ENCODE results near the gene TMEM143. TPM values are rescaled to one million over a fixed set of nuclear protein-coding genes. Genes with fewer than 3 reads are reported as not detected.

TMEM143 gene
- total RNA-seq, 2 experiments from 2014 or later, result 24.8 to 26.1 TPM

- ATAC-seq (ENCODE audit: low read depth) (no peak), DNase-seq (no peak)
- no peaks in the 10 kb centered on the region for H3K9me3 Mint-ChIP-seq
- H3K4me1 Mint-ChIP-seq, result no peaks in the 10 kb centered on the region
- no peaks in the 10 kb centered on the region for H3K36me3 Mint-ChIP-seq
- H3K4me3 Mint-ChIP-seq, result no peak overlapping the region
- no peak overlapping the region for H3K27ac Mint-ChIP-seq
- no peaks in the 10 kb centered on the region for H3K27me3 Mint-ChIP-seq
- POLR2A ChIA-PET, result no interaction called here
These were observed 21.4 kb downstream of the TMEM143 start for GRCh38 chr19:48342414-48342738.

- Mint-ChIP-seq H3K4me1 (no peaks in the 10 kb centered on the region), H3K4me3 (no peak overlapping the region)
- POLR2A ChIA-PET, result interaction anchor here (0.6 kb wide), 1 partner anchor 26 kb away, joined by 3 read pairs; no protein-coding TSS in a partner anchor
These were observed 22.0 kb downstream of the TMEM143 start for GRCh38 chr19:48341515-48342413.

GRCh38 chr19:48340995-48341394, 22.7 kb downstream of the TMEM143 start:
- H3K36me3 Mint-ChIP-seq, result no peaks in the 10 kb centered on the region
- H3K27ac Mint-ChIP-seq, result no peak overlapping the region
- no peak overlapping the region for H3K4me3 Mint-ChIP-seq
- H3K4me1 Mint-ChIP-seq, result no peaks in the 10 kb centered on the region
- no peaks in the 10 kb centered on the region for H3K9me3 Mint-ChIP-seq
- ATAC-seq (ENCODE audit: low read depth) (no peak), DNase-seq (no peak)
- POLR2A ChIA-PET, result interaction anchor here (0.6 kb wide), 1 partner anchor 25 kb away, joined by 3 read pairs; no protein-coding TSS in a partner anchor
- H3K27me3 Mint-ChIP-seq, result no peaks in the 10 kb centered on the region

More at GRCh38 chr19:48341515-48342413, 22.0 kb downstream of the TMEM143 start:
- no peak overlapping the region for H3K27ac Mint-ChIP-seq
- no peaks in the 10 kb centered on the region for H3K27me3 Mint-ChIP-seq
- DNase-seq (no peak), ATAC-seq (ENCODE audit: low read depth) (no peak)
- no peaks in the 10 kb centered on the region for H3K9me3 Mint-ChIP-seq
- H3K36me3 Mint-ChIP-seq, result no peaks in the 10 kb centered on the region

GRCh38 chr19:48338802-48339503, 24.8 kb downstream of the TMEM143 start:
- peaks cover 8% of the 10 kb centered on the region for H3K4me1 Mint-ChIP-seq
- POLR2A ChIA-PET, result interaction anchor here (0.5 kb wide), 1 partner anchor 11 kb away, joined by 3 read pairs; no protein-coding TSS in a partner anchor
- ATAC-seq (ENCODE audit: low read depth) (no peak), DNase-seq (no peak)
- peak overlapping the region; percentile 74 for H3K27ac Mint-ChIP-seq
- H3K9me3 Mint-ChIP-seq, result no peaks in the 10 kb centered on the region
- H3K36me3 Mint-ChIP-seq, result peaks cover 3% of the 10 kb centered on the region
- H3K27me3 Mint-ChIP-seq, result no peaks in the 10 kb centered on the region
- H3K4me3 Mint-ChIP-seq, result no peak overlapping the region

GRCh38 chr19:48338253-48338755, 25.4 kb downstream of the TMEM143 start:
- POLR2A ChIA-PET, result interaction anchor here (0.6 kb wide), 1 partner anchor 40 kb away, joined by 5 read pairs; no protein-coding TSS in a partner anchor
- no peaks in the 10 kb centered on the region for H3K27me3 Mint-ChIP-seq
- peaks cover 5% of the 10 kb centered on the region for H3K36me3 Mint-ChIP-seq
- peak overlapping the region; percentile 5 for H3K27ac Mint-ChIP-seq
- peaks cover 8% of the 10 kb centered on the region for H3K4me1 Mint-ChIP-seq
- H3K9me3 Mint-ChIP-seq, result no peaks in the 10 kb centered on the region
- no peak for ATAC-seq (ENCODE audit: low read depth)
- no peak for DNase-seq
- no peak overlapping the region for H3K4me3 Mint-ChIP-seq

- peak; percentile 97 for DNase-seq
- no peaks in the 10 kb centered on the region for H3K27me3 Mint-ChIP-seq
- H3K4me3 Mint-ChIP-seq, result peak overlapping the region; percentile 88
- ATAC-seq (ENCODE audit: low read depth), result peak; percentile 69
- H3K27ac Mint-ChIP-seq, result peak overlapping the region; percentile 93
- peaks cover 27% of the 10 kb centered on the region for H3K36me3 Mint-ChIP-seq
- H3K4me1 Mint-ChIP-seq, result peaks cover 37% of the 10 kb centered on the region
- no peaks in the 10 kb centered on the region for H3K9me3 Mint-ChIP-seq
- POLR2A ChIA-PET, result interaction anchor here (0.6 to 7.0 kb wide), 11 partner anchors 13 to 1685 kb away, joined by 3 to 223 read pairs (median 4); partner anchors contain the start of genes EMP3 and GRIN2D
These were observed 30.0 kb downstream of the TMEM143 start for GRCh38 chr19:48333467-48334384.

- peaks cover 41% of the 10 kb centered on the region for H3K4me1 Mint-ChIP-seq
These were observed 30.9 kb downstream of the TMEM143 start for GRCh38 chr19:48332662-48333466.

GRCh38 chr19:48332351-48332661, 31.4 kb downstream of the TMEM143 start:
- peak overlapping the region; percentile 93 for H3K27ac Mint-ChIP-seq
- peaks cover 39% of the 10 kb centered on the region for H3K36me3 Mint-ChIP-seq
- H3K9me3 Mint-ChIP-seq, result peaks cover 1% of the 10 kb centered on the region
- no peak for DNase-seq
- H3K4me1 Mint-ChIP-seq, result peaks cover 45% of the 10 kb centered on the region
- no peaks in the 10 kb centered on the region for H3K27me3 Mint-ChIP-seq
- peak overlapping the region; percentile 88 for H3K4me3 Mint-ChIP-seq
- ATAC-seq (ENCODE audit: low read depth), result no peak
- POLR2A ChIA-PET, result interaction anchor here (0.8 to 7.0 kb wide), 7 partner anchors 11 to 83 kb away, joined by 3 to 223 read pairs (median 6); partner anchors contain the start of genes CARD8, EMP3, SYNGR4 and TMEM143

More at GRCh38 chr19:48332662-48333466, 30.9 kb downstream of the TMEM143 start:
- Mint-ChIP-seq H3K27ac (peak overlapping the region; percentile 93), H3K9me3 (peaks cover 1% of the 10 kb centered on the region), H3K4me3 (peak overlapping the region; percentile 88), H3K36me3 (peaks cover 33% of the 10 kb centered on the region), H3K27me3 (no peaks in the 10 kb centered on the region)
- ATAC-seq (ENCODE audit: low read depth) (peak; percentile 67), DNase-seq (peak; percentile 87)
- POLR2A ChIA-PET, result interaction anchor here (0.8 to 7.0 kb wide), 8 partner anchors 12 to 83 kb away, joined by 3 to 223 read pairs (median 6); partner anchors contain the start of genes CARD8, EMP3, GRIN2D and SYNGR4

GRCh38 chr19:48330012-48330681, 33.6 kb downstream of the TMEM143 start:
- Mint-ChIP-seq H3K4me3 (peak overlapping the region; percentile 88), H3K9me3 (peaks cover 1% of the 10 kb centered on the region), H3K27ac (peak overlapping the region; percentile 93), H3K36me3 (peaks cover 50% of the 10 kb centered on the region), H3K27me3 (no peaks in the 10 kb centered on the region), H3K4me1 (peaks cover 55% of the 10 kb centered on the region)
- DNase-seq (peak; percentile 83), ATAC-seq (ENCODE audit: low read depth) (peak; percentile 31)
- POLR2A ChIA-PET, result interaction anchor here (0.5 to 7.0 kb wide), 7 partner anchors 9 to 220 kb away, joined by 3 to 223 read pairs (median 3); partner anchors contain the start of genes EMP3, KDELR1, SYNGR4 and TMEM143

GRCh38 chr19:48329167-48329891, 34.4 kb downstream of the TMEM143 start:
- no peak for ATAC-seq (ENCODE audit: low read depth)
- H3K9me3 Mint-ChIP-seq, result peaks cover 1% of the 10 kb centered on the region
- peak overlapping the region; percentile 93 for H3K27ac Mint-ChIP-seq
- H3K27me3 Mint-ChIP-seq, result no peaks in the 10 kb centered on the region
- peak overlapping the region; percentile 88 for H3K4me3 Mint-ChIP-seq
- peaks cover 54% of the 10 kb centered on the region for H3K4me1 Mint-ChIP-seq
- H3K36me3 Mint-ChIP-seq, result peaks cover 48% of the 10 kb centered on the region
- POLR2A ChIA-PET, result interaction anchor here (1.0 to 7.0 kb wide), 2 partner anchors 8 to 34 kb away, joined by 3 to 223 read pairs; partner anchors contain the start of genes EMP3, SYNGR4 and TMEM143
- no peak for DNase-seq
